ENCODE results near the gene ARID3B. TPM values are rescaled to one million over a fixed set of nuclear protein-coding genes. Genes with fewer than 3 reads are reported as not detected.
A peak's percentile ranks its signal among the peaks of the same experiment; 100 is the strongest.
"Not testable (repeated sequence)": the region's sequence is repeated elsewhere in the genome, so short reads cannot be mapped to it uniquely, and the experiment has no call there.

ARID3B gene
- total RNA-seq, 1 experiment from 2014 or later: 92.3 TPM

- peak; percentile 77 for DNase-seq (ENCODE audit: low spot score)
- in situ Hi-C loops (cut with HindIII; ENCODE audit: low sequenced_read_pairs): no loop called here
Observed at GRCh38 chr15:74530771-74531143, 10.3 kb upstream of the ARID3B start.

GRCh38 chr15:74531144-74531811 is 9.7 kb upstream of the ARID3B start:
- in situ Hi-C loops (cut with HindIII; ENCODE audit: low sequenced_read_pairs): no loop called here
- DNase-seq (ENCODE audit: low spot score): peak; percentile 44

GRCh38 chr15:74535388-74536084 is 5.5 kb upstream of the ARID3B start:
- in situ Hi-C loops (cut with HindIII; ENCODE audit: low sequenced_read_pairs): no loop called here
- DNase-seq (ENCODE audit: low spot score): no peak

GRCh38 chr15:74537736-74538135 is 3.3 kb upstream of the ARID3B start:
- no peak for DNase-seq (ENCODE audit: low spot score)
- in situ Hi-C loops (cut with HindIII; ENCODE audit: low sequenced_read_pairs): no loop called here

GRCh38 chr15:74539521-74539920 is 1.5 kb upstream of the ARID3B start:
- in situ Hi-C loops (cut with HindIII; ENCODE audit: low sequenced_read_pairs); DNase-seq (ENCODE audit: low spot score): not testable (repeated sequence)

- no peak for DNase-seq (ENCODE audit: low spot score)
- in situ Hi-C loops (cut with HindIII; ENCODE audit: low sequenced_read_pairs): no loop called here
Observed at GRCh38 chr15:74540161-74540760, 759 bp upstream of the ARID3B start.

GRCh38 chr15:74541494-74542165 is 610 bp downstream of the ARID3B start:
- in situ Hi-C loops (cut with HindIII; ENCODE audit: low sequenced_read_pairs): no loop called here
- DNase-seq (ENCODE audit: low spot score): peak; percentile 63

GRCh38 chr15:74542166-74543042 is 1.4 kb downstream of the ARID3B start:
- no peak for DNase-seq (ENCODE audit: low spot score)
- in situ Hi-C loops (cut with HindIII; ENCODE audit: low sequenced_read_pairs): no loop called here

GRCh38 chr15:74543043-74543422 is 2.0 kb downstream of the ARID3B start:
- no peak for DNase-seq (ENCODE audit: low spot score)
- in situ Hi-C loops (cut with HindIII; ENCODE audit: low sequenced_read_pairs): no loop called here

GRCh38 chr15:74543583-74543982 is 2.6 kb downstream of the ARID3B start:
- in situ Hi-C loops (cut with HindIII; ENCODE audit: low sequenced_read_pairs): no loop called here
- no peak for DNase-seq (ENCODE audit: low spot score)

- DNase-seq (ENCODE audit: low spot score): no peak
- in situ Hi-C loops (cut with HindIII; ENCODE audit: low sequenced_read_pairs): no loop called here
Observed at GRCh38 chr15:74545086-74545485, 4.1 kb downstream of the ARID3B start.

- DNase-seq (ENCODE audit: low spot score): peak; percentile 63
- in situ Hi-C loops (cut with HindIII; ENCODE audit: low sequenced_read_pairs): no loop called here
Observed at GRCh38 chr15:74545776-74546656, 5.0 kb downstream of the ARID3B start.

- DNase-seq (ENCODE audit: low spot score): no peak
- in situ Hi-C loops (cut with HindIII; ENCODE audit: low sequenced_read_pairs): no loop called here
Observed at GRCh38 chr15:74547616-74548015, 6.6 kb downstream of the ARID3B start.

- DNase-seq (ENCODE audit: low spot score): no peak
- in situ Hi-C loops (cut with HindIII; ENCODE audit: low sequenced_read_pairs): no loop called here
Observed at GRCh38 chr15:74548241-74548640, 7.2 kb downstream of the ARID3B start.

- in situ Hi-C loops (cut with HindIII; ENCODE audit: low sequenced_read_pairs): no loop called here
- no peak for DNase-seq (ENCODE audit: low spot score)
Observed at GRCh38 chr15:74549816-74550215, 8.8 kb downstream of the ARID3B start.

- no peak for DNase-seq (ENCODE audit: low spot score)
- in situ Hi-C loops (cut with HindIII; ENCODE audit: low sequenced_read_pairs): no loop called here
Observed at GRCh38 chr15:74551714-74552113, 10.7 kb downstream of the ARID3B start.

- no peak for DNase-seq (ENCODE audit: low spot score)
- in situ Hi-C loops (cut with HindIII; ENCODE audit: low sequenced_read_pairs): no loop called here
Observed at GRCh38 chr15:74552773-74553441, 11.9 kb downstream of the ARID3B start.

- in situ Hi-C loops (cut with HindIII; ENCODE audit: low sequenced_read_pairs): no loop called here
- DNase-seq (ENCODE audit: low spot score): no peak
Observed at GRCh38 chr15:74555192-74555591, 14.2 kb downstream of the ARID3B start.

Data from G401 (cell line).